HL-60 (cell line): ENCODE measurements around the gene NUP93.
"Not testable (repeated sequence)": the region's sequence is repeated elsewhere in the genome, so short reads cannot be mapped to it uniquely, and the experiment has no call there.

ENCODE experiments used
- DNase-seq, 2 experiments: peaks; one replicate each; pipeline ENCODE4 v3.0.0-alpha.2; 2010 to 2020; ENCODE audit warnings: low read depth in 1 of 2, low spot score in 1 of 2
- H3K27ac ChIP-seq: fragments of 250-450 bp; sonication (Bioruptor Pico); replicated peaks from 2 replicates; pipeline ENCODE4 v1.5.1; 2020; ENCODE audit warnings: mild to moderate bottlenecking, moderate library complexity
- H3K27me3 ChIP-seq: fragments of 250-450 bp; sonication (Bioruptor Pico); 2 replicates; pipeline ENCODE4 v1.5.1; 2021; ENCODE audit warnings: mild to moderate bottlenecking, moderate library complexity; ENCODE audit not compliant: insufficient read depth, poor library complexity, severe bottlenecking
- H3K4me3 ChIP-seq: replicated peaks from 2 replicates; pipeline ENCODE4 v1.5.1; 2011; ENCODE audit warnings: mild to moderate bottlenecking, control low read depth, low read length; ENCODE audit not compliant: insufficient read depth
- GABPA ChIP-seq: IDR thresholded peaks from 2 replicates; pipeline ENCODE4 v1.6.1; 2012; ENCODE audit warnings: low read depth
- POLR2AphosphoS5 ChIP-seq: IDR thresholded peaks from 2 replicates; pipeline ENCODE4 v1.6.1; 2012; ENCODE audit warnings: low read depth
- SPI1 ChIP-seq: IDR thresholded peaks from 2 replicates; pipeline ENCODE4 v1.6.1; 2012; ENCODE audit warnings: low read depth, mild to moderate bottlenecking, borderline replicate concordance
- TF ChIP-seq, protein P1 (sequence below): IDR thresholded peaks from 2 replicates; pipeline ENCODE4 v1.6.1; 2012; ENCODE audit warnings: low read depth; ENCODE audit not compliant: insufficient replicate concordance
- TF ChIP-seq, protein P2 (sequence below): IDR thresholded peaks from one replicate; pipeline ENCODE4 v1.5.1; 2011; ENCODE audit warnings: low read length, control low read depth, inconsistent platforms; ENCODE audit not compliant: insufficient read depth

The NUP93 gene

DNA sequence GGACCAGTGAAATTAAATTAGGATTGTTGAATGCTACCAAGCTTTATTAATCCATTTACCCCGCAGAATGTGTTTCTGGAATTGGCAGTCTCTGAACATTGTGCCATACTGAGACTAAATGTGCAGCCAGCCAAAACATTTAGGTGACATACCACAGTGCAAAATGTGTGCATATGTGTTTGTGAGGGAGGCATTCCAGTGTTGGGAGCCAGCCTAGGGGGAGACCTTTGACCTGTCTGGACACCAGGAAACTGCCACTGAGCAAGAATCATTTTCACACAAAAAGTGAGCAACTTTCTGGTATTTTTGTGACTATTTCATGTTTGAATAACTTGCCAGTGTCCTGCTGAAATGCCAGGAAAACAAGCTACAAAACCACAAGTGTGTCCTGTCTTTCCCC is 70.4 kb downstream of the NUP93 start:
- Histone ChIP-seq H3K4me3 (no peak overlapping the region), H3K27me3 (no peaks in the 10 kb centered on the region), H3K27ac (no peak overlapping the region)
- DNase-seq: no peak
- TF ChIP-seq SPI1 (no peak), POLR2AphosphoS5 (no peak), GABPA (no peak)
- TF ChIP-seq, protein P1, sequence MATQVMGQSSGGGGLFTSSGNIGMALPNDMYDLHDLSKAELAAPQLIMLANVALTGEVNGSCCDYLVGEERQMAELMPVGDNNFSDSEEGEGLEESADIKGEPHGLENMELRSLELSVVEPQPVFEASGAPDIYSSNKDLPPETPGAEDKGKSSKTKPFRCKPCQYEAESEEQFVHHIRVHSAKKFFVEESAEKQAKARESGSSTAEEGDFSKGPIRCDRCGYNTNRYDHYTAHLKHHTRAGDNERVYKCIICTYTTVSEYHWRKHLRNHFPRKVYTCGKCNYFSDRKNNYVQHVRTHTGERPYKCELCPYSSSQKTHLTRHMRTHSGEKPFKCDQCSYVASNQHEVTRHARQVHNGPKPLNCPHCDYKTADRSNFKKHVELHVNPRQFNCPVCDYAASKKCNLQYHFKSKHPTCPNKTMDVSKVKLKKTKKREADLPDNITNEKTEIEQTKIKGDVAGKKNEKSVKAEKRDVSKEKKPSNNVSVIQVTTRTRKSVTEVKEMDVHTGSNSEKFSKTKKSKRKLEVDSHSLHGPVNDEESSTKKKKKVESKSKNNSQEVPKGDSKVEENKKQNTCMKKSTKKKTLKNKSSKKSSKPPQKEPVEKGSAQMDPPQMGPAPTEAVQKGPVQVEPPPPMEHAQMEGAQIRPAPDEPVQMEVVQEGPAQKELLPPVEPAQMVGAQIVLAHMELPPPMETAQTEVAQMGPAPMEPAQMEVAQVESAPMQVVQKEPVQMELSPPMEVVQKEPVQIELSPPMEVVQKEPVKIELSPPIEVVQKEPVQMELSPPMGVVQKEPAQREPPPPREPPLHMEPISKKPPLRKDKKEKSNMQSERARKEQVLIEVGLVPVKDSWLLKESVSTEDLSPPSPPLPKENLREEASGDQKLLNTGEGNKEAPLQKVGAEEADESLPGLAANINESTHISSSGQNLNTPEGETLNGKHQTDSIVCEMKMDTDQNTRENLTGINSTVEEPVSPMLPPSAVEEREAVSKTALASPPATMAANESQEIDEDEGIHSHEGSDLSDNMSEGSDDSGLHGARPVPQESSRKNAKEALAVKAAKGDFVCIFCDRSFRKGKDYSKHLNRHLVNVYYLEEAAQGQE: no peak
- TF ChIP-seq, protein P2, sequence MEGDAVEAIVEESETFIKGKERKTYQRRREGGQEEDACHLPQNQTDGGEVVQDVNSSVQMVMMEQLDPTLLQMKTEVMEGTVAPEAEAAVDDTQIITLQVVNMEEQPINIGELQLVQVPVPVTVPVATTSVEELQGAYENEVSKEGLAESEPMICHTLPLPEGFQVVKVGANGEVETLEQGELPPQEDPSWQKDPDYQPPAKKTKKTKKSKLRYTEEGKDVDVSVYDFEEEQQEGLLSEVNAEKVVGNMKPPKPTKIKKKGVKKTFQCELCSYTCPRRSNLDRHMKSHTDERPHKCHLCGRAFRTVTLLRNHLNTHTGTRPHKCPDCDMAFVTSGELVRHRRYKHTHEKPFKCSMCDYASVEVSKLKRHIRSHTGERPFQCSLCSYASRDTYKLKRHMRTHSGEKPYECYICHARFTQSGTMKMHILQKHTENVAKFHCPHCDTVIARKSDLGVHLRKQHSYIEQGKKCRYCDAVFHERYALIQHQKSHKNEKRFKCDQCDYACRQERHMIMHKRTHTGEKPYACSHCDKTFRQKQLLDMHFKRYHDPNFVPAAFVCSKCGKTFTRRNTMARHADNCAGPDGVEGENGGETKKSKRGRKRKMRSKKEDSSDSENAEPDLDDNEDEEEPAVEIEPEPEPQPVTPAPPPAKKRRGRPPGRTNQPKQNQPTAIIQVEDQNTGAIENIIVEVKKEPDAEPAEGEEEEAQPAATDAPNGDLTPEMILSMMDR: no peak

DNA sequence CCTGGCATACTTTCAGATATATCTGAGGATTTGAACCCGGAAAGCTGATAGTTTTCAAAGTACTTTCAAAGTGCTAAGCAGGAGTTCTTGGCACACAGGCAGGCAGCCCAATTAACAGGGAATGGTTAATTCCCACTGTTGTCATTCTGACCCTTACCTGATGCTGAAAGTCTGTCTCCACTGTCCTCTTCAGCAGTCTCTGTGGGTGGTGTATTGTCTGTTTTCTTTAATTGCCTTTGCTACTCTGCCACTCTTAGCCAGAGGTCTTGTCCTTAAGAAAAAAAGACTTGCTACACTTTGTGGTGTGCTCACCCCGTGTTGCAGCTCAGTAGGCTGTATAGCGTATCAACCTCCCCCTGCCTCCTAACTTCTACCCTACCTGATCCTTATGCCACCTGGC is 71.8 kb downstream of the NUP93 start:
- Histone ChIP-seq H3K27ac (no peak overlapping the region), H3K27me3 (no peaks in the 10 kb centered on the region), H3K4me3 (no peak overlapping the region)
- TF ChIP-seq GABPA (no peak), SPI1 (no peak), POLR2AphosphoS5 (no peak)
- TF ChIP-seq, protein P1: no peak
- TF ChIP-seq, protein P2: no peak
- DNase-seq: no peak

DNA sequence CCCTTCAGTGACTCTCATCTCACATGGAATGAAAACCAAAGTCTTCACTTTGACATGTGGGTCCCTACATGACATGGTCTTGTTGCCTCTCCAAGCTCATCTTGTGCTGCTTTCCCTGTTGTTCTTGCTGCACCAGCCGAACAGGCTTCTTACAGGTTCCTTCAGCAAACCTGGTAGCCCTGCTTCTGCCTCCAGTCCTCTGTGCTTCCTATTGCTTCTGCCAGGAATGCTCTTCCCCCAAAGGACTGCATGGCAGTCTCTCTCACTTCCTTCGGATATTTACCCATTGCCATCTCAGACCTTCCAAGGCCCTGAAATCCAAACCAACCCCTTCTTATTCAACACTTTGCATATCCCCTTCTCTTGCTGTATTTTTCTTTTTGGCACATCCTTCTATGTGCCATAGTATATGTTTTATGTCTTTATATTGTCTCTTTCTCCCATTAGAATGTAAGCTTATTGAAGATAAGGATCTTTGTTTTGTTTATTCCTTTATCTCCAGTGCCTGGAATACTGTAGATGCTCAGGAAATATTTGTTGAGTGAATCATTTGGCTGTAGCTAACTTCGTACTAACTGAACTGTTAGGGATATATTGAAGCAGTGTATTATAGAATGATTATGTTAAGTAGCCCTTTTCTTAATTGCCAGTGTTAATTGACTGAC is 77.2 kb downstream of the NUP93 start:
- Histone ChIP-seq H3K4me3 (no peak overlapping the region), H3K27me3 (no peaks in the 10 kb centered on the region), H3K27ac (no peak overlapping the region)
- DNase-seq: no peak
- TF ChIP-seq, protein P2: no peak
- TF ChIP-seq POLR2AphosphoS5 (no peak), SPI1 (no peak), GABPA (no peak)
- TF ChIP-seq, protein P1: no peak

DNA sequence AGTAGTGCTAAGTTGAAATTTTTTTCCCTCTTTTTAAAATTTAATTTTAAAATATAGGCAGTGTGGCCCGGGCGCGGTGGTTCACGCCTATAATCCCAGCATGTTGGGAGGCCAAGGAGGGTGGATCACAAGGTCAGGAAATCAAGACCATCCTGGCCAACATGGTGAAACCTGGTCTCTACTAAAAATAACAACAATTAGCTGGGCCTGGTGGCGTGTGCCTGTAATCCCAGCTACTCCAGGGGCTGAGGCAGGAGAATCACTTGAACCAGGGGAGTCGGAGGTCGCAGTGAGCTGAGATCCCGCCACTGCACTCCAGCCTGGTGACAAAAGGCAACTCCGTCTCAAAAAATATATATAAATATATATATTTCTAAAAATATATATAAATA is 77.7 kb downstream of the NUP93 start:
- DNase-seq, H3K27ac ChIP-seq, H3K4me3 ChIP-seq, H3K27me3 ChIP-seq: not testable (repeated sequence)
